C4-2B (cell line): Measurements from ENCODE around the gene CETP.

Experiments
- H3K27ac ChIP-seq: fragments of 450-650 bp; 2 replicates; pipeline ENCODE4 v1.5.1; 2017
- CTCF ChIP-seq: fragments of 450-650 bp; conservative IDR thresholded peaks from 2 replicates; pipeline ENCODE4 v1.5.1; 2017; ENCODE audit warnings: mild to moderate bottlenecking
- ZFX ChIP-seq: fragments of 450-650 bp; IDR thresholded peaks from 2 replicates; pipeline ENCODE4 v1.6.1; 2017

The CETP gene

GRCh38 chr16:56997931-56998330 lies 36.2 kb downstream of the CETP start:
- no peak for TF ChIP-seq ZFX
- TF ChIP-seq CTCF, result no peak
- H3K27ac ChIP-seq, result no peak overlapping the region

GRCh38 chr16:56998352-56998751 lies 36.6 kb downstream of the CETP start:
- H3K27ac ChIP-seq, result no peak overlapping the region
- TF ChIP-seq CTCF (no peak), ZFX (no peak)

GRCh38 chr16:56998861-56999260 lies 37.1 kb downstream of the CETP start:
- H3K27ac ChIP-seq, result no peak overlapping the region

GRCh38 chr16:56999409-57000270 lies 37.9 kb downstream of the CETP start:
- no peak for TF ChIP-seq CTCF
- TF ChIP-seq ZFX, result no peak
- H3K27ac ChIP-seq, result no peak overlapping the region

More at GRCh38 chr16:56998861-56999260, 37.1 kb downstream of the CETP start:
- TF ChIP-seq CTCF (no peak), ZFX (no peak)

GRCh38 chr16:57000271-57001025 lies 38.7 kb downstream of the CETP start:
- TF ChIP-seq ZFX (no peak), CTCF (no peak)
- no peak overlapping the region for H3K27ac ChIP-seq

GRCh38 chr16:57001026-57001679 lies 39.4 kb downstream of the CETP start:
- TF ChIP-seq CTCF, result no peak
- no peak for TF ChIP-seq ZFX
- H3K27ac ChIP-seq, result no peak overlapping the region
